Retinal pigment epithelial cell (primary cell): ENCODE data around the gene RAMP3.

Experiments used
- DNase-seq: peaks from one replicate; pipeline ENCODE4 v3.0.0-alpha.2; 2010; ENCODE audit warnings: low read depth
- H3K4me3 ChIP-seq: 2 replicates; pipeline ENCODE4 v1.5.1; 2011; ENCODE audit warnings: mild to moderate bottlenecking, low read length, control low read depth, moderate library complexity
- CTCF ChIP-seq: conservative IDR thresholded peaks from 2 replicates; pipeline ENCODE4 v1.5.1; 2011; ENCODE audit warnings: low read depth, low read length, control low read depth, inconsistent platforms

Gene RAMP3

GRCh38 chr7:45196374-45196773 lies 38.8 kb downstream of the RAMP3 start:
- no peak for DNase-seq
- no peak for TF ChIP-seq CTCF
- no peak overlapping the region for H3K4me3 ChIP-seq

DNA sequence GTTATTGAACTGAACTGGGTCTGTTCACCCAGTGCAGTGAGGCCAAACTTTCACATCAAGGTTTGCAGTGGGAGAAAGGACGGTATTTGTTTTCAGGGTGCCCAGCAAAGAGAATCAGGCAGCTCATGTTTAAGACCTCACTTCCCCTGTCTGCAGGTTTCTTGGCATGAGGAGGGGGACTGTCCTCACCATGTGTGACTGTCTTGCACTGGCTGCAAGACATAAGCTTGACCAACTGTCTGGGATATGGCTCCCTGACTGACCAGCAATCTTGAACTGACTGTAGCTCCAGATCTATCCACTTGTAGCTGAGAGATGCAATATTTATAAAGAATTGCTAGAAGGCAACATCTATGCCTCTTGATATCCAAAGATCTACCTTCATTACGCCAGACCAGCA lies 39.9 kb downstream of the RAMP3 start:
- no peak overlapping the region for H3K4me3 ChIP-seq
- no peak for TF ChIP-seq CTCF
- no peak for DNase-seq

- TF ChIP-seq CTCF = no peak
These were observed 41.4 kb downstream of the RAMP3 start for GRCh38 chr7:45198986-45199385.

DNA sequence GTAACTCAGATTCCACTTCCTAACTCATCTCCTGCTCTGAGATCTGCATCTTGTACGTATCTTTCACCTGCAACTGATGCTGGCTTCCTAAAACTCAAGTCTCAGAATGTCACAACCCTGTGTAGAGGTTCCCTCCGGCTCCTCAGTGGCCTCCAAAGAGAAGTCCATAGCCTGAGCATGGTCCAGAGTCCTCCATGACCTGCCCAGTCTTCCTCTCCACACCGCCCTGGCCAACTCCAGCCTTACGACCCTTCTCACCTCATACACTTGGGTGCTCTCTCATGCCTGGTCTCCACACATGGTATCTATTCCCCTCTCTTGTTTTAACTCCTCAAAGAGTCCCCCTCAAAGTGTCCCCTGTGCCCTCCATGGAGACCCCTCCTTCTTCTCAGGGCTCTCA lies 41.9 kb downstream of the RAMP3 start:
- DNase-seq = no peak
- no peak for TF ChIP-seq CTCF
- H3K4me3 ChIP-seq = no peak overlapping the region

More at GRCh38 chr7:45198986-45199385, 41.4 kb downstream of the RAMP3 start:
- H3K4me3 ChIP-seq = no peak overlapping the region
- DNase-seq = no peak

DNA sequence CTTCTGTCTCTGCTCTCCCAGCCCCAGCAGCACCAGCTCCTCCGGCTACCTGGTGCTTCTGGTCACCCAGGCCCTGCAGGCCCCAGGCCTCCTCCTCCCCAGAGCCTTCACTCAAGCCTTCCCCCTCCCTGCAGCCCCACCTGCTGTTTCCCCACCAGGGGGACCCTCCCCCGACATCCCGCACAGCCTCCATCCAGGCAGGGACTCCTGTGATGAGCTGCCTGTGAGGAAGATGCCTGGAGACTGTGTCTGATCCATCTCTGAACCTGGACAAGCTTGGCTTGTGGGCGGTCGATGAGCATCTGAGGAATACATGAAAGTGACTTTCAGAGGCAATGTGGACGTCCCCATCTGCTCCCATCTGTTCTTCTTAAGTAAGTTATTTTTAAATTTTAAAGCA lies 45.0 kb downstream of the RAMP3 start:
- no peak overlapping the region for H3K4me3 ChIP-seq
- DNase-seq = no peak
- TF ChIP-seq CTCF = no peak

GRCh38 chr7:45203036-45203435 lies 45.4 kb downstream of the RAMP3 start:
- no peak for DNase-seq
- TF ChIP-seq CTCF = no peak
- H3K4me3 ChIP-seq = no peak overlapping the region

GRCh38 chr7:45203459-45203858 lies 45.9 kb downstream of the RAMP3 start:
- TF ChIP-seq CTCF = no peak
- DNase-seq = no peak
- no peak overlapping the region for H3K4me3 ChIP-seq
